ENCODE measurements around the gene URM1.

The URM1 gene

GRCh38 chr9:128384801-128385495, 13.8 kb downstream of the URM1 start:
- no peak for DNase-seq (ENCODE audit: low read depth in 2 of 3, low spot score in 1 of 3)

- no peak for DNase-seq (ENCODE audit: low read depth in 2 of 3, low spot score in 1 of 3)
These were observed 14.6 kb downstream of the URM1 start for GRCh38 chr9:128385496-128386460.

- no peak for DNase-seq (ENCODE audit: low read depth in 2 of 3, low spot score in 1 of 3)
These were observed 17.0 kb downstream of the URM1 start for GRCh38 chr9:128388150-128388549.

GRCh38 chr9:128389395-128390149, 18.4 kb downstream of the URM1 start:
- no peak for DNase-seq (ENCODE audit: low read depth in 2 of 3, low spot score in 1 of 3)

- DNase-seq (ENCODE audit: low read depth in 2 of 3, low spot score in 1 of 3), result no peak
These were observed 19.1 kb downstream of the URM1 start for GRCh38 chr9:128390150-128390812.

- no peak for DNase-seq (ENCODE audit: low read depth in 2 of 3, low spot score in 1 of 3)
These were observed 19.9 kb downstream of the URM1 start for GRCh38 chr9:128390813-128391711.

GRCh38 chr9:128391956-128392301, 20.8 kb downstream of the URM1 start:
- DNase-seq (ENCODE audit: low read depth in 2 of 3, low spot score in 1 of 3), result no peak

- DNase-seq (ENCODE audit: low read depth in 2 of 3, low spot score in 1 of 3), result no peak
These were observed 21.3 kb downstream of the URM1 start for GRCh38 chr9:128392302-128393144.

GRCh38 chr9:128393145-128393775, 22.1 kb downstream of the URM1 start:
- no peak for DNase-seq (ENCODE audit: low read depth in 2 of 3, low spot score in 1 of 3)

GRCh38 chr9:128393970-128394369, 22.8 kb downstream of the URM1 start:
- no peak for DNase-seq (ENCODE audit: low read depth in 2 of 3, low spot score in 1 of 3)

GRCh38 chr9:128394379-128395168, 23.4 kb downstream of the URM1 start:
- no peak for DNase-seq (ENCODE audit: low read depth in 2 of 3, low spot score in 1 of 3)

GRCh38 chr9:128396970-128397613, 25.9 kb downstream of the URM1 start:
- no peak for DNase-seq (ENCODE audit: low read depth in 2 of 3, low spot score in 1 of 3)

- DNase-seq (ENCODE audit: low read depth in 2 of 3, low spot score in 1 of 3), result no peak
These were observed 26.7 kb downstream of the URM1 start for GRCh38 chr9:128397831-128398230.

GRCh38 chr9:128399861-128400260, 28.7 kb downstream of the URM1 start:
- DNase-seq (ENCODE audit: low read depth in 2 of 3, low spot score in 1 of 3), result no peak

GRCh38 chr9:128404560-128404959, 33.4 kb downstream of the URM1 start:
- no peak for DNase-seq (ENCODE audit: low read depth in 2 of 3, low spot score in 1 of 3)

- DNase-seq (ENCODE audit: low read depth in 2 of 3, low spot score in 1 of 3), result no peak
These were observed 34.1 kb downstream of the URM1 start for GRCh38 chr9:128405077-128405779.

GRCh38 chr9:128405780-128406171, 34.6 kb downstream of the URM1 start:
- DNase-seq (ENCODE audit: low read depth in 2 of 3, low spot score in 1 of 3), result no peak

Measured in stimulated activated CD4-positive, alpha-beta T cell treated with anti-CD3 and anti-CD28 coated beads, Interleukin-12 subunit alpha, Interleukin-12 subunit beta, amount 100 ng/mL, for 48 hours (primary cell).